Hematopoietic multipotent progenitor cell treated with erythropoietin and hydrocortisone succinate and interleukin-3 and kit ligand, for 4 days (in vitro differentiated cells): ENCODE data around the gene HIVEP1.
"Not testable (repeated sequence)": the region's sequence is repeated elsewhere in the genome, so short reads cannot be mapped to it uniquely, and the experiment has no call there.

Source experiments
- DNase-seq: peaks from one replicate; pipeline ENCODE4 v3.0.0-alpha.2; 2015

HIVEP1 gene

DNA sequence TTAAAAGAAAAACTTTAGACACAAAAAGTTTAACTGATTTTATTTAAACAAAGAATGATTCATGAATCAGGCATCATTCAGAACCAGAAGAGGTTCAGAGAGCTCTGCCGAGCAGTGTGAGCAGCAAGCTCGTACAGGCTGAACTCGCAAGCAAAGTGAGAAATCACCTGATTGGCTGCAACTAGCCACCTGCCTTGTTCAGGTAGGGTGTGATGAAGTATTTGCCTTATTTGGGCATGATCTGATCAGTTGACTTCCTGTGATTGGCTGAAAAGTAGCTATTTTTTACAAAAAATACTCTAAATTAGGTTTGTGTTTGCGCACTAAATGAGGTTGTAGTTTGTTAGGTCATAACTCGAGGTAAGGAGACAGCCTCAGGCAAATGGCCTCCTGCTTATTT is 80.7 kb downstream of the HIVEP1 start:
- no peak for DNase-seq

DNA sequence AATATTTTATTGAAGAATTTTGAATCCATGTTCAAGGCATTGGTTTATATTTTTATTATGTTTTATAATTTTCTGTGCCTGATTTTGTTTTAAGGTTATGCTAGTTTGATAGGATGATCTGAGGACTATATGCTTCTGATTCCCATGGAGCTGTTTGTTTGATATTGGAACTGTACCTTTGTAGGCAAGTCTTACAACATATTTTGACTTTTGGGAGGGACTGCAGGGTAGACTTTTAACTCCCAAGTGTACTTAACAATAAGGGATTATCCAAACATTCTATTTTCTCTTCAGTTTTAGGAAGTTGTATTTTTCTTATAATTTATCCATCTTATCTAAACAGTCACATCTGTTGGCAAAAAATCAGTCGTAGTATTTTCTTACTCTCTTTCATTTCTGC is 82.6 kb downstream of the HIVEP1 start:
- no peak for DNase-seq

DNA sequence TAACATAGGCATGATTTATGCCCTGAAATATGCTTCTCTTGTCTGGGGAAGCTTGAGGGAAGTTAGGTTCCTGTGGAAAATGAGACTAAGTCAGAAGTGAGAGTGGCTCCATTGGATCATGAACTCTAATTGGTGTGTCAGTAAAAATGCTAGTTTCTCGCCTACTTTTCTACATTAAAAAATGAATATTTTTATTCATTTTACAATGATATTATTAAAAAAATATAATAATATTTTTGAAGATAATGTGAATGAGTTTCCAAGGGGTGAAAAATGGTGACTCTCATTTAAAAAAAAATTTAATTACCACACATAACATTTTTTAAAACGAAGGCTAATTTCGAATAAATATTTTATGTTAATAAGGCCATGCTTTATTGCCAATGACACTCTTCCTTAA is 84.2 kb downstream of the HIVEP1 start:
- DNase-seq: no peak

DNA sequence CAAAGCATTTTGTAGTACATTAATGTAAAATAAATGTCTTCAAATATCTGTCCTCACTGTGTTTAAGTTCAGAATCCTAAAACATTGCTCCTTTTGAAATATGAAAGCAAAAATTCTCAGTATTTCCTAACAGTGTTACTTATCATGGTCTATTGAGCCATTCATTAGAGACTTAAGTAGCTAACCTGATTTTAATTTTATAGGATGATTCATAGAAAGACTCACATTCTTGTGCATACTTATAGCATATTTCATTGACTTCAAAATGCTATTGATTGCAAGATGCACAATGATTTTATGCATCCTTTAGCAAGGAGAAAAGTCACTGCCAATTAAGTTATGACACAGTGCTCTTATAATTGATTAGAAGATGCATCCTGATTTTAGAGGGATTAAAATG is 85.7 kb downstream of the HIVEP1 start:
- DNase-seq: no peak

DNA sequence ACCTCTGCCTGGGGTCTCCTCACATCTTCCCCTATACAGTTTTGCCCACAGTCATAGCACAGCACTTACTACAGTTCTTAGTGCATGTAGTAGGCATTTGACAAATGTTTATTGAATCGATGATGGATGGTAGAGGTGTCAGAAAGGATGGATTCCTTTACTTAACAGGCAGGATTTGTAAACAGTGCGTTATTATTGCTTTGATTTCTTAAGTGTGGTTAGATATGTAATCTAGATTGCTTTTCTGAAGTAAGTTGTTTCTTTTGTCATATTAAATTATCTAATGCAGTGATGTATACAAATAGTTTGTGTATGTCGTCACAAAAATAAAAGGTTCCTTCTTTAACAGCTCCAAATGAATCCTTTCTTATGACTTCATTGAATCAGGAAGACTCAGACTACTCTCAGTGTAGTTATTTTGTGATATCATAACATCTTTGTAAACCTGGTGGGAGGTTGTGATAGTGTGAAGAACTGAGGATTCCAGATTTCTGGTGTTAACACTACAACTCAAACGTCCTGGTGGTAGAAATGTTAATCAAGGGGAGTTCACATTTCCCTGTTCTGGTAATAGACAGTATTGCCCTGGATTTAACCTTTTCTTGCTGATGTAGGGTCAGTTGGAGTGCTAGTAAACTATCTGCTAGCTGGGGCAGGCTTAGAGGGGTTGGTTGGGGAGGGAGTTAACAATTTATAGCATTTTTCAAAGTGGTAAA is 87.7 kb downstream of the HIVEP1 start:
- DNase-seq: no peak

DNA sequence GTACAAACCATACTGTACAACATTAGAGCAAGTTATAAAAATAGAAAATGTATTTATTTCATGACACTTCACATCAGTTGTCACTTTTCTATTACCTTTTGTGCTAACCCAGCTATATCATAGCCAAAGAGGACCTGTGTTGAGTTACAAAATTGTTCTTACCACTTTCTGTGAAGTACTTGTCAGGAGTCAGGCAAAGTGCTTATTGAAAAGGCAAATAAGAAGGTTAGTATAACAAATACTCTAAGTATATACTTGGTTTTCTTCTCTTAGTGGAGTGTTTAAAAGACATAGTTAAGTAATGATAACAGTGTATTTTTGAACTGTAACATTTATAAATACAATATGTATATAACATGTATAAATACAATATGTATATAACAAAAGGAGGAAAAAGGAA is 88.9 kb downstream of the HIVEP1 start:
- DNase-seq: no peak

DNA sequence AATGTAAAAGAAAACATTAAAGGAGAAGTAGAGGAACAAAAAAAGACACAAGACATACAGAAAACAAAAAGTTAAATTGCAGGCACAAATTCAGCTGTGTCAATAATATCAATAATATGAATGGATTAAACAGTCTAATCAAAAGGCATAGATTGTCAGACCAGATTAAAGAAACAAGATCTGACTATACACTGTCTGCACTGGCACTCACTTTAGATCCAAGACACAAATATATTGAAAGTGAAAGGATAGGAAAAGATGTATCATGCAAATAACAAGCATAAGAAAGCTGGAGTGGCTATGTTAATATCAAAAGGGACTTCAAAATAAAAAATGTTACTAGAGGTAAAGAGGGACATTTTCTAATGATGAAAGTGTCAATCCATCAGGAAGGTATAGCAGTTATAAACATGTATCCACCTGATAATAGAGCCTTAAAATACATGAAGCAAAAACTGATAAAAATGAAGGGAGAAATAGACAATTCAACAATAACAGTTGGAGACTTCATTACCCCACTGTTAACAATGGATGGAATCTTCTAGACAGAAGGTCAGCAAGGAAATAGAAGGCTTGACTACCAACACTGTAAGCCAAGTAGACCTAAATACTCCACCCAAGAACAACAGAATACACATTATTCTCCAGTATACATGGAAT is 89.7 kb downstream of the HIVEP1 start:
- no peak for DNase-seq

GRCh38 chr6:12102350-12102749 is 90.2 kb downstream of the HIVEP1 start:
- DNase-seq: no peak

DNA sequence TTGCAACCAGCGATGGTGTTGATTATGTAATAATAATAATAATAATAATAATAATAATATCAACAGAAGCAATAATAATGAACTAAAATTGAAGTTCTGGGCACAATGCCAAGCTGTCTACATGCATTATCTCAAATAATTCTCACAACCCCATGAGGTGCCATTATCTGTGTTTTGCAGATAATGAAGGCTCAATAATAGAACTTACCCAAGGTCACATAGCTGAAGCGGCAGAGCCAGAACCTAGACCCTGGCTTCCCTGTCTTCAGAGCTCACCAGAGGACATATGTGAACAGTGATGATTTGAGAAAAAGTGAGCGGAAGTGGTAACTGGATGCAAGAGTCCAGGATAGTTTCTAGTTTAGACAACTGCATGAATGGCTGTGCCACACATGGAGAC is 91.0 kb downstream of the HIVEP1 start:
- peak; percentile 73 for DNase-seq

GRCh38 chr6:12105271-12105670 is 93.2 kb downstream of the HIVEP1 start:
- DNase-seq: no peak

- not testable (repeated sequence) for DNase-seq
Measured at GRCh38 chr6:12108376-12108775, 96.3 kb downstream of the HIVEP1 start.

DNA sequence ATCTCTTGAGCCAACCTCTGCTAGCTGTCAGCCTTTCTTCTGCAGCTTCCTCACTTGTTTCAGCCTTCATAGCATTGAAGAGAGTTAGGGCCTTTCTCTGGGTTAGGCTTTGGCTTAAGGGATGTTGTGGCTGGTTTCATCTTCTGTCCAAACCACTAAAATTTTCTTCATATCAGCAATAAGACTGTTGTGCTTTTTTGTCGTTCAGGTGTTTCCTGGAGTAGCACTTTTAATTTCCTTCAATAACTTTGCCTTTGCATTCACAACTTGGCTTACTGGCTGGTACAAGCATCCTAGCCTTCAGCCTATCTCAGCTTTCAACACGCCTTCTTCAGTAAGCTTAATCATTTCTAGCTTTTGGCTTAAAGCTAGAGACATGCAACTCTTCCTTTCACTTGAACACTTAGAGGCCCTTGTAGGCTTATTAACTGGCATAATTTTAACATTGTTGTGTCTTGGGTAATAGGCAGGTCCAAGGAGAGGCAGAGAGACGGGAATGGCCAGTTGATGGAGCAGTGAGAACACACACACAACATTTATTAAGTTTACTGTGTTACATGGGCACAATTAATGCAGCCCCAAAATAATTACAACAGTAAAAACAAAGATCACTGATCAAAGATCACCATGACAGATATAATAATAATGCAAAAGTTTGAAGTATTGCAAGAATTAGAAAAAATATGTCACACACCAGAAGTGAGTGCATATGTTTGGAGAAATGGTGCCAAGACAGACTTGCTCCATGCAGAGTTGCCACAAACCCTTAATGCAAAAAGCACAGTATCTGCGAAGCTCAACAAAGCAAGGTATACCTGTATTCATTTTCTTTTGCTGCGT is 98.6 kb downstream of the HIVEP1 start:
- DNase-seq: no peak

DNA sequence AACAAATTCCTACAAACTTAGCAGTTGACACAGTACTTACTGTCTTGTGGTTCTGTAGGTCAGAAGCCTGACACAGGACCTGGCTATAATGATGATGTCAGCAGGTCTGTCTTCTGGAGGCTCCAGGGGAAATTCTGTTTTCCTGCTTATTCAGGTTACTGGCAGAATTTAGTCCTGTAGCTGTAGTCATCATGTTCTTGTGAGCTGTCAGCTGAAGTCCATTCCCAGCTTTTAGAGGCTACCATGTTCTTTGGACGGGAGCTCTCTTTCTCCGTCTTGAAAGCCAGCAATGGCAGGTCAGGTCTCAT is 99.2 kb downstream of the HIVEP1 start:
- DNase-seq: no peak

GRCh38 chr6:12112540-12113189 is 100.6 kb downstream of the HIVEP1 start:
- DNase-seq: no peak

DNA sequence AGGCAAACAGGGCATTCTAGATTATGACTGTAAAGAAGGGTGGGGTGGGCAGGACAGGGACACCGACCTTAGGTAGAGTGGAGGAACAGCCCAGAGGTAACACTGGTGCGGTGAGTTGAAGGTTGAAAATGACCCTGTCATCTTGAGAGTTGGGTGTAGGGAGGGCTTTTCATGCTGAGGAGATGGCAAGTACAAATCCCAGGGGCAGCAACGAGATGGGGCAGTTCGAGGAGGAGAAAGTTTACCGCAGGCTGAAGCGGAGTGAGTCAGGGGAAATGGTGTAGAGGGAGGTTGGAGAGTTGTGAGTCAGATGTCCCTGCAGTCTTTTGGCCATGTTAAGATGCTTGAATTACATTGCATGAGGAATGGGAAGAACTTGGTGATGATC is 101.1 kb downstream of the HIVEP1 start:
- no peak for DNase-seq

- DNase-seq: no peak
Measured at GRCh38 chr6:12114055-12114503, 102.0 kb downstream of the HIVEP1 start.

- no peak for DNase-seq
Measured at GRCh38 chr6:12115001-12115400, 102.9 kb downstream of the HIVEP1 start.

- no peak for DNase-seq
Measured at GRCh38 chr6:12115492-12115891, 103.4 kb downstream of the HIVEP1 start.

DNA sequence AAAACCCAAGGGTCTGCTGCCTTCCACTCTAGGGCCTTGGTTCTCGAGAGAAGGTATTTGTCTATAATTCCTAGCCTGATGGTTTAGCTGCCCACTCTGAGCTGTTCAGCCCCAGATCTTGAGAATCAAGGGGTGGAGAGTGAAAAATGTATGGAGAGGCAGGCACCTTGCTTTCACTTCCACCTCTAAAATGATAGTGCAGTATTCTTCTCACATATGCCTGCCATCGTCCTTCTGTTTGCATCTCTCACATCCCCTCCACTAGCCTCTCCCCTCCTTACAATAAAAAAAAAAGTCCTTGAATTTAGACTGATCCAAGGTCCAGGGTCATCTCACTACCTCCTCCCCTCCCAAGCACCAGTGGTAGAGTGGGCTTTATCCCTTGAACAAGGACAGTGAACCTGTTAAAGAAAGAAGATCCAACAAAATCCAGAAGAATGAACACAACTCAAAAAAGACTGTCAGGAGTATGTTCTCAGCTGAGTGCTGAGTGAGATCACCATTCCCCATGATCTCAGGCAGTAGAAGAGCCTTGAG is 104.2 kb downstream of the HIVEP1 start:
- DNase-seq: no peak

- no peak for DNase-seq
Measured at GRCh38 chr6:12116978-12117377, 104.9 kb downstream of the HIVEP1 start.

DNA sequence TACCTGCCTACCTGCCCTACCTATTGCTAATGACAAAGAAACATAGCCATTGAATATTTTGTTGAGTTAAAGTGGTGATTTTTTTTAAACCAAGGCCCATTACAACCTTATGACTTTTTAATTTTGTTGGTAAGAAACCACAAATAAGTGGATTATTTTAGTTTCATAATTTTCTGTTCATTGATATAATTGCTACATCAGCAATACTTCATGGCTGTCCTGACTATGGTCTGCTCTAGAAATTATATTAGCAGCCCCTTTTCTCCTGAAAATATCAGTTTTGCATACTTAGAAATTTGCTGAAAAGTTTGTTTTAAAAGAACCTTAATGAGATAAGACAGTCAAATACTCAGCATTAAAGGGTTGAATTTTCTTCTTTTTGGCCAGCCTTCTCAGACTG is 106.5 kb downstream of the HIVEP1 start:
- no peak for DNase-seq

DNA sequence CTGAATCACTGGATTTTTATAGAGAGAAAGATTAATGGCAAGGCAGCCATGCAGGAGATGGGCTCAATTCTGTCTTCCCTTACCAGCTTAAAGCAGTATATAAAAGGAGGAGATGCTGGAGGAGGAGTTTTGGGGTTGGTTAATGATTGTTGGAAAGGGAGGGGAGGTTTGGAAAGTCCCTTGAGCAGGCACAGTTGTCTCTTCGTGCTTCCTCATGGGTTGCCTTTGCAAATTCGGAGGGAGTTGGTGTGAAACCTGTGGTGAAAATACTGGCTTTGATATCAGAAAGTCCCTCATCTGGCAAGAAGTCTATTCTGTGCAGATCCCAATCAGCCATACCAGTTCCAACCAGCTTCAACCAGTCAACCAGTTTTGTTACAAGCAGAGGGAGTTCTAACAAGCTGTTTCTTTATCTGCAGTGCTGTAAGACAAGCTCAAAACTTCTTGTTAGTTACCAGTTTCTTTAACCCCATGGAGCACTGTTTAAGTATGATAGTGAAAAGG is 107.0 kb downstream of the HIVEP1 start:
- DNase-seq: peak; percentile 54

DNA sequence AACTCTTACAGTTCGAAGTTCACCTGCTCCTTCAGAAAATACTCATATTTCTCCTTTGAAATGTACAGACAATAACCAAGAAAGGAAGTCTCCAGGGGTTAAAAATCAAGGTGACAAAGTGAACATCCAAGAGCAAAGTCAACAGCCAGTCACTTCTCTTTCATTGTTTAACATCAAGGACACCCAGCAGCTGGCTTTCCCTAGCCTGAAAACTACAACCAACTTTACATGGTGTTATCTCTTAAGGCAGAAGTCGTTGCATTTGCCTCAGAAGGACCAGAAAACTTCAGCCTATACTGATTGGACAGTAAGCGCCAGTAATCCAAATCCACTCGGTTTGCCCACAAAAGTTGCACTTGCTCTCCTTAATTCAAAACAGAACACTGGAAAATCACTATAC is 113.3 kb downstream of the HIVEP1 start:
- no peak for DNase-seq
